ENCODE measurements around the gene E2F7. TPM values are rescaled to one million over a fixed set of nuclear protein-coding genes. Genes with fewer than 3 reads are reported as not detected.
A peak's percentile ranks its signal among the peaks of the same experiment; 100 is the strongest.

E2F7 gene
- total RNA-seq, 1 experiment from 2014 or later: 19.5 TPM

DNA sequence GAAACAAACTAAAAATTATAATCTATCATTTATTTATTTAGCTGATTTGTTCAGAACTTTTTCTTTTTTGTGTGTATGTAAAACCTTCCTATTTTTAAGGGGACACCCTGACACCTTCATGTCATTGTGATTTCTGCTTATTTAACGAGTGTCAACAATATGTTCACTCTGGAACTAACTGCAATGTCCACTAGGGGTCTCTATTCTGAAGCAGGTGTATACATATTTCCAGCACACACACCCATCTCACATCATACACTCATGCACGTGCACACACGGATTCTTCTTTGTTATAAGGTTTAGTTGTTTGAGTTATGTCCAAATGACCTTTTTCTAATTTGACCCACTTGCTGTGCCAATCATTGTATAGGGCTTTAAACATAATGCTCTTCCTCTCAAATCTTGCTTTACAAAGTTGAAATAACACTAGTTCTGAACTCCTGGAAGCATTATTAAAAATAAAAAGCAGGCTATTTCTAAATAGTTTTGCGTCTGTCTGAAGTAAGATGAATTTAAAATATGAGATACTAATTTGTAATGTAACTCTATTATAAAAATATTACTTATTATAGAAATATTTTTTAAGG is 15.5 kb downstream of the E2F7 start:
- TF ChIP-seq POLR2AphosphoS5 (IDR thresholded peaks at IDR 0.05; ENCODE audit: low read depth, low read length) (no peak), RAD21 (IDR thresholded peaks at IDR 0.05; ENCODE audit: low read depth) (peak; percentile 67), SIN3A (IDR thresholded peaks at IDR 0.05; ENCODE audit: low read depth) (0 out of 2 replicates have a peak, but pooled peaks have one; percentile 18), CBX3 (IDR thresholded peaks at IDR 0.05; ENCODE audit: low read depth) (peak; percentile 37; the same call in 1 of the 2 replicates), EZH2phosphoT487 (IDR thresholded peaks at IDR 0.05; ENCODE audit: borderline replicate concordance) (no peak)
- TF ChIP-seq, protein P1, sequence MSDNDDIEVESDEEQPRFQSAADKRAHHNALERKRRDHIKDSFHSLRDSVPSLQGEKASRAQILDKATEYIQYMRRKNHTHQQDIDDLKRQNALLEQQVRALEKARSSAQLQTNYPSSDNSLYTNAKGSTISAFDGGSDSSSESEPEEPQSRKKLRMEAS (IDR thresholded peaks at IDR 0.05): peak; percentile 76
- TF ChIP-seq, protein P2, sequence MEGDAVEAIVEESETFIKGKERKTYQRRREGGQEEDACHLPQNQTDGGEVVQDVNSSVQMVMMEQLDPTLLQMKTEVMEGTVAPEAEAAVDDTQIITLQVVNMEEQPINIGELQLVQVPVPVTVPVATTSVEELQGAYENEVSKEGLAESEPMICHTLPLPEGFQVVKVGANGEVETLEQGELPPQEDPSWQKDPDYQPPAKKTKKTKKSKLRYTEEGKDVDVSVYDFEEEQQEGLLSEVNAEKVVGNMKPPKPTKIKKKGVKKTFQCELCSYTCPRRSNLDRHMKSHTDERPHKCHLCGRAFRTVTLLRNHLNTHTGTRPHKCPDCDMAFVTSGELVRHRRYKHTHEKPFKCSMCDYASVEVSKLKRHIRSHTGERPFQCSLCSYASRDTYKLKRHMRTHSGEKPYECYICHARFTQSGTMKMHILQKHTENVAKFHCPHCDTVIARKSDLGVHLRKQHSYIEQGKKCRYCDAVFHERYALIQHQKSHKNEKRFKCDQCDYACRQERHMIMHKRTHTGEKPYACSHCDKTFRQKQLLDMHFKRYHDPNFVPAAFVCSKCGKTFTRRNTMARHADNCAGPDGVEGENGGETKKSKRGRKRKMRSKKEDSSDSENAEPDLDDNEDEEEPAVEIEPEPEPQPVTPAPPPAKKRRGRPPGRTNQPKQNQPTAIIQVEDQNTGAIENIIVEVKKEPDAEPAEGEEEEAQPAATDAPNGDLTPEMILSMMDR (IDR thresholded peaks at IDR 0.05 in 2 of 3, conservative IDR thresholded peaks at IDR 0.05 in 1 of 3; ENCODE audit: borderline replicate concordance in 1 of 3, insufficient read depth in 1 of 3, low read depth in 2 of 3, low read length in 2 of 3): peak; percentile 57 to 76 (median 71); a peak in 5 of 6 replicates
- ATAC-seq (peak; percentile 92), DNase-seq (ENCODE audit: low read depth, low spot score) (peak; percentile 63)
- Histone ChIP-seq H3K9me3 (ENCODE audit: control insufficient read depth in 1 of 2, insufficient read depth in 1 of 2, low read depth in 1 of 2, low read length in 2 of 2) (no peaks in the 10 kb centered on the region), H3K4me3 (replicated peaks in 1 of 2; ENCODE audit: low read depth in 1 of 2, low read length in 2 of 2) (no peak overlapping the region), H4K20me1 (ENCODE audit: insufficient read depth) (no peaks in the 10 kb centered on the region; the same call in 1 of the 2 replicates), H3K27me3 (ENCODE audit: insufficient read depth, low read length) (no peaks in the 10 kb centered on the region), H3K36me3 (ENCODE audit: control insufficient read depth in 1 of 2, insufficient read depth in 2 of 2, low read length in 2 of 2) (peaks cover 14 to 36% of the 10 kb centered on the region in 2 experiments), H3K79me2 (ENCODE audit: insufficient read depth, low read length) (peaks cover 27% of the 10 kb centered on the region), H3K4me2 (ENCODE audit: low read length) (no peak overlapping the region), H3K9me2 (ENCODE audit: insufficient read depth) (no peaks in the 10 kb centered on the region), H3K9ac (ENCODE audit: low read length) (no peak overlapping the region), H3K4me1 (ENCODE audit: control insufficient read depth in 1 of 2, insufficient read depth in 2 of 2, low read length in 2 of 2) (no peaks in the 10 kb centered on the region), H2AFZ (ENCODE audit: low read depth, low read length, poor library complexity, severe bottlenecking) (no peak overlapping the region), H3K27ac (ENCODE audit: low read depth, low read length) (no peak overlapping the region)
- intact Hi-C loops (cut with micrococcal nuclease): loop anchor here (1.0 kb wide), 1 partner anchor 635 kb away; no protein-coding TSS in a partner anchor
- BruUV-seq (replicated peaks): no TSS peak
- ChIA-PET POLR2A (interaction anchor here (0.6 to 1.1 kb wide), 2 partner anchors 10 to 13 kb away, joined by 3 read pairs; no protein-coding TSS in a partner anchor), CTCF (interaction anchor here (0.8 to 1.9 kb wide), 7 partner anchors 9 to 876 kb away, joined by 3 to 11 read pairs (median 3); no protein-coding TSS in a partner anchor), RAD21 (ENCODE audit: low non-redundant PET in 1 of 2, low total read pairs in 2 of 2, uncharacterized antibody in 2 of 2, unreplicated experiment in 2 of 2) (interaction anchor here in 1 of 2 experiments (1.0 kb wide), 1 partner anchor 635 kb away, joined by 3 read pairs; no protein-coding TSS in a partner anchor)
